Measurements from ENCODE around the gene SKIC8. TPM values are rescaled to one million over a fixed set of nuclear protein-coding genes. Genes with fewer than 3 reads are reported as not detected.
"Not testable (repeated sequence)": the region's sequence is repeated elsewhere in the genome, so short reads cannot be mapped to it uniquely, and the experiment has no call there.

SKIC8 gene
- total RNA-seq, 2 experiments from 2014 or later: 68.0 to 70.3 TPM

GRCh38 chr15:78264304-78265136 lies 34.9 kb downstream of the SKIC8 start, which contains the start of gene DNAJA4:
Gene DNAJA4, plus strand, starts transcription at chr15:78264562. Its CDS starts 202 bp downstream, at chr15:78264764.
- CTCF ChIA-PET: interaction anchor here (0.9 to 2.2 kb wide), 4 partner anchors 17 to 156 kb away, joined by 3 to 10 read pairs (median 4); no protein-coding TSS in a partner anchor
- POLR2A ChIA-PET: interaction anchor here (0.6 to 3.2 kb wide), 4 partner anchors 35 to 497 kb away, joined by 3 to 16 read pairs (median 5); partner anchors contain the start of genes IDH3A and SKIC8

GRCh38 chr15:78263907-78264303 lies 35.5 kb downstream of the SKIC8 start:
- POLR2A ChIA-PET: interaction anchor here (1.3 to 3.2 kb wide), 3 partner anchors 35 to 173 kb away, joined by 4 to 16 read pairs (median 6); partner anchors contain the start of genes IDH3A and SKIC8
- CTCF ChIA-PET: interaction anchor here (1.4 to 2.2 kb wide), 2 partner anchors 18 to 23 kb away, joined by 4 to 10 read pairs; no protein-coding TSS in a partner anchor

- ChIA-PET POLR2A (no interaction called here), CTCF (interaction anchor here (0.8 to 1.4 kb wide), 2 partner anchors 19 to 159 kb away, joined by 4 read pairs; no protein-coding TSS in a partner anchor)
These were observed 36.0 kb downstream of the SKIC8 start for GRCh38 chr15:78263351-78263781.

- ChIA-PET POLR2A (no interaction called here), CTCF (interaction anchor here (2.0 kb wide), 1 partner anchor 20 kb away, joined by 6 read pairs; no protein-coding TSS in a partner anchor)
These were observed 38.3 kb downstream of the SKIC8 start for GRCh38 chr15:78261062-78261461.

- CTCF ChIA-PET: interaction anchor here (2.0 kb wide), 1 partner anchor 19 kb away, joined by 6 read pairs; no protein-coding TSS in a partner anchor
- POLR2A ChIA-PET: no interaction called here
These were observed 38.9 kb downstream of the SKIC8 start for GRCh38 chr15:78260489-78260888.

GRCh38 chr15:78259232-78259631 lies 40.2 kb downstream of the SKIC8 start:
- POLR2A ChIA-PET: no interaction called here
- CTCF ChIA-PET: interaction anchor here (0.7 kb wide), 1 partner anchor 319 kb away, joined by 3 read pairs; no protein-coding TSS in a partner anchor

DNA sequence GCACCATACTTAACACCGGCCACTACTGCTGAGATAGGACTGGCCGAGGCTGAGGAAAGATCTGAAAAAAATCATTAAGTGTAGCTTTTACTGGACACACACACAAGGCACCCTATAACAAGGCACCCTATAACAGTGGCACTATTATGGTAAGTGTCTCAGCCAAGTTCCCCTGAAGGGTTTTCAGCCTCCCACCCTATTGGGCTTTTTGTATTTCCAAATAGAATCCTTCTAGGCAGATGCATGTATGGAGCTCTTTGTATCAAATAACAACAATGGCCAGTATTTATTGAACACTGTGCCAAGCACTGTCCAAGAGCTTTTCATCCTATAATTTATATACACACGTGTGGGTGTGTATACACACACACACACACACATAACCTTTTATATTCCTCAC lies 41.7 kb downstream of the SKIC8 start:
- CTCF ChIA-PET: interaction anchor here (0.7 to 0.8 kb wide), 2 partner anchors 18 to 144 kb away, joined by 3 read pairs; no protein-coding TSS in a partner anchor

GRCh38 chr15:78256044-78256437 lies 43.4 kb downstream of the SKIC8 start:
- ChIA-PET CTCF (no interaction called here), POLR2A (no interaction called here)

More for the DNA sequence above, 41.7 kb downstream of the SKIC8 start:
- POLR2A ChIA-PET: no interaction called here

DNA sequence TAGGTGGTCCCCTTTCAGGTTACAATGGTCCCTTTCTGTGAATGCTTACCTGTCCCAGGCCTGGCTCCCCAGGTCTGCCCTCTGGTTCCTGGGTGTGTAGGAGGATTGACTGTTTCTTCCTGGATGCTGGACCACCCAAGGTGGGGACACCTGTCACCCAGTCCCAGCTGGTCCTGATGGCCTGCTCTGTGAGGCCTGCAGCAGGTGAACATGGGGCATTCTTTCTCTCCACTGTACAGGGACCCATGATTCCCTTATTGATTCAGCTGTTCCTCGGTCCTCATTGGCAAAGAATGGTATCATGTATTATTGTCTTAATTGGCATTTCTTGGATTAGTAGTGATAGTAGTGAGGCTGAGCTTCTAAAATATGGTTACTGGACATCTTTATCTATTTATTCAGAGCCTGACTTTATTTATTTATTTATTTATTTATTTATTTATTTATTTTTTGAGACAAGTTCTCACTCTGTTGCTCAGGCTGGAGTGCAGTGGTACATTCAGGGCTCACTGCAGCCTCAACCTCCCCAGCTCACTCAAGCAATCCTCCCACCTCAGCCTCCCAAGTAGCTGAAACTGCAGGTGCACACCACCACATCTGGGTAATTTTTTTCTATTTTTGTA lies 43.9 kb downstream of the SKIC8 start:
- CTCF ChIA-PET: interaction anchor here (0.6 kb wide), 1 partner anchor 291 kb away, joined by 3 read pairs; no protein-coding TSS in a partner anchor
- POLR2A ChIA-PET: no interaction called here

DNA sequence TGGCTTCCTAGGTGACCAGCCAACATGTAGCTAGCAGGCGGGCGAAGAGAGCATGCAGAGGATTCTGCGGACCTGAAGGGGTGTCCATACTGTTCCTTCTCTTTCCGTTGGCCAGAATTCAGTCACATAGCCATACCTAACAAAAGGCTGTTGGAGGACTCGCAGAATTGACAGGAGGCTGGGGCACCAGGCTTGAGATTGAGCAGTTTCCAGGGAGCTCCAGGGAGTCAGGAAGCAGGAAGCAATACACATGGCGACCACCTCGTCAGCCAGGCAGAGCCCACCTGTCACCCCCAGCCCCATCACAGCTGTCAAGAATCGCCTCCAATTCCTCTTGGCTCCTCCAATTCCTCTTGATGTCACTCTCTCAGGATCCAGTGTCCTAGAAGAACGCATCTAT lies 48.3 kb downstream of the SKIC8 start:
- CTCF ChIA-PET: interaction anchor here (1.0 kb wide), 1 partner anchor 10 kb away, joined by 3 read pairs; no protein-coding TSS in a partner anchor

DNA sequence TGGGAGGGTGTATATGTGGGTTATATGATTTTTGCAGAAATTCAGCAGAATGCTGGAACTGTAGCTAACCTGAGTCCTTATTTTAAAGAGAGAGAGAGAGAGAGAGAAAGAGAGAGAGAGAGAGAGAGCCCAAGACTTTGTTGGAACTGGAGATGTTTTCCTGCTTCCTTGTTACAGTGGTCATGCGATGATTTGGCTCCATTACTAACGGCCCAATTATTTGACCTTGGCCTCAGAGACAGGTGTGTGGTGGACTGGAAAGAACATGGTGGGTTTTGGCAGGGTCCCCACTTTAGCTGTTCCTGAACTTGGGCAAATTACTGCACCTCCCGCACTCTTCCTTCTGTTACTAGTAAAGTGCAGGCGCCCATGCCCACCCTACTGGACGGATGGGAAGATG lies 50.3 kb downstream of the SKIC8 start:
- ChIA-PET CTCF (interaction anchor here (1.1 to 1.4 kb wide), 2 partner anchors 9 to 282 kb away, joined by 3 to 4 read pairs; no protein-coding TSS in a partner anchor), POLR2A (no interaction called here)

More for the DNA sequence above, 48.3 kb downstream of the SKIC8 start:
- POLR2A ChIA-PET: no interaction called here

GRCh38 chr15:78247911-78248310 lies 51.5 kb downstream of the SKIC8 start:
- ChIA-PET CTCF (no interaction called here), POLR2A (no interaction called here)

DNA sequence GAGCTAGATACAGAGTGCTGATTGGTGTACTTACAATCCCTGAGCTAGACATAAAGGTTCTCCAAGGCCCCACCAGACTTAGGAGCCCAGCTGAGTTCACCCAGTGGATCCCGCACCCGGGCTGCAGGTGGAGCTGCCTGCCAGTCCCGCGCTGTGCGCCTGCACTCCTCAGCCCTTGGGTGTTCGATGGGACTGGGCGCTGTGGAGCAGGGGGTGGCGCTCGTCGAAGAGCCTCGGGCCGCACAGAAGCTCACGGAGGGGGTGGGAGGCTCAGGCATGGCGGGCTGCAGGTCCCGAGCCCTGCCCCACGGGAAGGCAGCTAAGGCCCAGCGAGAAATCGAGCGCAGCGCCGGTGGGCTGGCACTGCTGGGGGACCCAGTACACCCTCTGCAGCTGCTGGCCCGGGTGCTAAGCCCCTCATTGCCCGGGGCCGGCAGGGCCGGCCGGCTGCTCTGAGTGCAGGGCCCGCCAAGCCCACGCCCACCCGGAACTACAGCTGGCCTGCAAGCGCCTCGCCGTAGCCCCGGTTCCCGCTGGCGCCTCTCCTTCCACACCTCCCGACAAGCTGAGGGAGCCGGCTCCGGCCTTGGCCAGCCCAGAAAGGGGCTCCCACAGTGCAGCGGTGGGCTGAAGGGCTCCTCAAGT lies 53.3 kb downstream of the SKIC8 start:
- CTCF ChIA-PET, POLR2A ChIA-PET: not testable (repeated sequence)

DNA sequence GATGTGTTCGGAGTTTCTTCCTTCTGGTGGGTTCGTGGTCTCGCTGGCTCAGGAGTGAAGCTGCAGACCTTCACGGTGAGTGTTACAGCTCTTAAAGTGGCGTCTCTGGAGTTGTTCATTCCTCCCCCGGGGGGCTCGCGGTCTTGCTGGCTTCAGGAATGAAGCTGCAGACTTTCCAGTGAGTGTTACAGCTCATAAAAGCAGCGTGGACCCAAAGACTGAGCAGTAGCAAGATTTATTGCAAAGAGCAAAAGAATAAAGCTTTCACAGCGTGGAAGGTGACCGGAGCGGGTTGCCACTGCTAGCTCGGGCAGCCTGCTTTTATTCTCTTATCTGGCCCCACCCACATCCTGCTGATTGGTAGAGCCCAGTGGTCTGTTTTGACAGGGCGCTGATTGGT lies 54.0 kb downstream of the SKIC8 start:
- POLR2A ChIA-PET, CTCF ChIA-PET: not testable (repeated sequence)

DNA sequence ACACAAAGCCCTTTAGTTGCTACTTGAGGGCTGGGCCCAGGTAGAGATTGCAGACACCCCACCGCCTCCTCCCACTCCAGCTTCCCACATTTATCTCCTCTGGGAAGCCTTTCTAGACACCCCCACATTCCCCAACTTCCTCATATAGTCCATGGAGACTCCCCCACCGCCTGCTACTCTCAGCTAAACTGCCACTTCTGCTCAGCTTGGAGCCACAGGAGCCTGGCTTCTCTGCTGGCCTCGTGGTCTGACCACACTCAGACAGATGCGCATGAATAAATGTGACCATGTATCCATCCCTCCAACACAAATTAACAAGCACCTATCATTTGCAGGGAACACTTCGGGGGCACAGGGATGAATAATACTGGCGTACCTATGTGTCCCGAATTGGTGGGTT lies 54.5 kb downstream of the SKIC8 start:
- ChIA-PET POLR2A (no interaction called here), CTCF (interaction anchor here (0.9 to 1.1 kb wide), 2 partner anchors 132 to 136 kb away, joined by 3 to 8 read pairs; no protein-coding TSS in a partner anchor)

DNA sequence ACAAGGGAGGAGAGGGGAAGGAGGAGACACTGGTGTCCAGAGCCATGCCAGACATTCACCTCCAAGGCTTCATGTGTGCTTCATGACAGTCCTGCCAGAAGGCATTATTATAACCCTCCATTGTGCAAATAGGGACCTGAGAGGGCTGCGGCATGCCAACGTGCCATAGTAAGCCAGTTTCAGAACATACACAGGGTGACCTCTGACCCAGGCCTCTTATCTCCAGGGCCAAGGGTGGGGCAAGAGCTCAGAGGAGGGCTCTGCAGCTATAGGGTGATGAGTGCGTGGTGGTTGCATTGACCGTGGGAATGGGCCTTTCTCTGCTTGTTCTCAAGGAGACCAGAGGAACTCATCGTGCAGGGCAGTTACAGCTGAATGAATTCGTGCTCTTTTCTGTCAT lies 55.3 kb downstream of the SKIC8 start:
- ChIA-PET CTCF (interaction anchor here (0.9 to 1.1 kb wide), 2 partner anchors 131 to 136 kb away, joined by 3 to 8 read pairs; no protein-coding TSS in a partner anchor), POLR2A (no interaction called here)

DNA sequence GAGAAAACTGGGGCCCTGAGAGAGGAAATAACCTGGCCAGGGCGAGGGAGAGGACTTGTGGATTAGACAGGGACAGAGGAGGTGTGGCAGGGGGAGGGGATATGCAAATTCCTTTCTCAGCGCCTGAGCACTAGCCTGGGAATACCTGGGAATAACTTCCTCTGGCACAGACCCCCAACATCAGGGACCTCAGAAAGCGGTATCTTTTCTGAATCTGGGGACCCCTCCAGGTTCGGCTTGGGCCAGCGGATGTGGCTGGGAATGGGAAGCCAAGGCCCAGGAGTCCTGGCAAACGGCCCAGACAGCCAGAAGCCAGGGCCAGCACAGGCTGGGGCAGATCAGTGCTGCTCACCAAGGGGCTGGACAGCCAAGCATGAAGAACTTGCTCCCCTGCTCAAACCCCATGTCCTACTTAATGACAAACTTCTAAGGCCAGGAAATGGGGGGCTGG lies 55.9 kb downstream of the SKIC8 start:
- ChIA-PET POLR2A (no interaction called here), CTCF (interaction anchor here (1.1 to 1.3 kb wide), 3 partner anchors 48 to 284 kb away, joined by 3 to 8 read pairs (median 4); no protein-coding TSS in a partner anchor)

GRCh38 chr15:78243058-78243457 lies 56.4 kb downstream of the SKIC8 start:
- ChIA-PET CTCF (interaction anchor here (0.6 to 5.0 kb wide), 5 partner anchors 48 to 283 kb away, joined by 3 to 62 read pairs (median 4); no protein-coding TSS in a partner anchor), POLR2A (no interaction called here)

GRCh38 chr15:78242128-78242527 lies 57.3 kb downstream of the SKIC8 start:
- POLR2A ChIA-PET: no interaction called here
- CTCF ChIA-PET: interaction anchor here (0.6 to 5.0 kb wide), 13 partner anchors 14 to 282 kb away, joined by 3 to 62 read pairs (median 5); partner anchors contain the start of gene DNAJA4
